HEK293 (cell line): ENCODE data around the gene LRP2BP.

Experiments used
- ATF2 ChIP-seq: fragments of 450-650 bp; formaldehyde crosslinking; IDR thresholded peaks from 2 replicates; pipeline ENCODE4 v1.5.1; 2016; ENCODE audit warnings: missing biosample characterization, missing genetic modification characterization, low read depth
- CTCF ChIP-seq: fragments of 450-650 bp; formaldehyde crosslinking; IDR thresholded peaks from 2 replicates; pipeline ENCODE4 v1.5.1; 2016; ENCODE audit warnings: missing biosample characterization, missing genetic modification characterization
- KLF1 ChIP-seq: fragments of 450-650 bp; formaldehyde crosslinking; IDR thresholded peaks from 2 replicates; pipeline ENCODE4 v1.5.1; 2016; ENCODE audit warnings: missing biosample characterization, missing genetic modification characterization
- REST ChIP-seq: fragments of 450-650 bp; formaldehyde crosslinking; IDR thresholded peaks from 2 replicates; pipeline ENCODE4 v1.5.1; 2016; ENCODE audit warnings: missing biosample characterization, missing genetic modification characterization
- ZBTB26 ChIP-seq: fragments of 450-650 bp; formaldehyde crosslinking; optimal IDR thresholded peaks from 2 replicates; pipeline ENCODE3; 2016; ENCODE audit warnings: missing biosample characterization, mild to moderate bottlenecking, missing genetic modification characterization
- ZNF274 ChIP-seq, 2 experiments: fragments of 200-500 bp in 1 of 2; fragments of 450-650 bp in 1 of 2; sonication (Bioruptor generic) in 1 of 2; formaldehyde crosslinking in 1 of 2; IDR thresholded peaks; 2 replicates each; pipeline versions ENCODE4 v1.5.1 to v1.6.1; 2014 to 2016; ENCODE audit warnings: borderline replicate concordance in 1 of 2, inconsistent platforms in 1 of 2, low read length in 1 of 2, missing biosample characterization in 1 of 2, missing genetic modification characterization in 1 of 2
- ZNF426 ChIP-seq: fragments of 450-650 bp; formaldehyde crosslinking; IDR thresholded peaks from 2 replicates; pipeline ENCODE4 v1.5.1; 2017; ENCODE audit warnings: missing biosample characterization, missing genetic modification characterization, mild to moderate bottlenecking, inconsistent platforms, moderate library complexity
- ZNF629 ChIP-seq: fragments of 450-650 bp; formaldehyde crosslinking; IDR thresholded peaks from 2 replicates; pipeline ENCODE4 v1.5.1; 2017; ENCODE audit warnings: missing biosample characterization, missing genetic modification characterization
- ZNF639 ChIP-seq: fragments of 450-650 bp; formaldehyde crosslinking; IDR thresholded peaks from 2 replicates; pipeline ENCODE4 v1.5.1; 2016; ENCODE audit warnings: missing biosample characterization, missing genetic modification characterization
- ZNF660 ChIP-seq: fragments of 450-650 bp; IDR thresholded peaks from 2 replicates; pipeline ENCODE4 v1.5.1; 2018; ENCODE audit warnings: missing biosample characterization, mild to moderate bottlenecking, missing genetic modification characterization

GRCh38 chr4:185392156-185392555, 3.6 kb downstream of the LRP2BP start:
- TF ChIP-seq ZNF639 (tag by site-specific recombination) (no peak), CTCF (no peak), ZBTB26 (tag by site-specific recombination) (no peak), ZNF629 (tag by site-specific recombination) (no peak), REST (tag by site-specific recombination) (no peak), ZNF274 (IDR thresholded peaks at IDR 0.05; ENCODE audit: low read length) (no peak), ZNF274 (tag by site-specific recombination; IDR thresholded peaks at IDR 0.05; ENCODE audit: borderline replicate concordance) (no peak), ZNF426 (no peak), ATF2 (tag by site-specific recombination) (no peak), ZNF660 (tag by site-specific recombination) (no peak), KLF1 (tag by site-specific recombination) (no peak)
